ENCODE measurements around the gene TBCCD1.
"Not testable (repeated sequence)": the region's sequence is repeated elsewhere in the genome, so short reads cannot be mapped to it uniquely, and the experiment has no call there.

The TBCCD1 gene

GRCh38 chr3:186596568-186597287 lies 29.6 kb upstream of the TBCCD1 start:
- DNase-seq (ENCODE audit: low read depth): no peak

- no peak for DNase-seq (ENCODE audit: low read depth)
Measured at GRCh38 chr3:186594591-186595113, 27.5 kb upstream of the TBCCD1 start.

- DNase-seq (ENCODE audit: low read depth): no peak
Measured at GRCh38 chr3:186593862-186594261, 26.7 kb upstream of the TBCCD1 start.

GRCh38 chr3:186592682-186593081 lies 25.5 kb upstream of the TBCCD1 start:
- no peak for DNase-seq (ENCODE audit: low read depth)

GRCh38 chr3:186590580-186591295 lies 23.6 kb upstream of the TBCCD1 start:
- DNase-seq (ENCODE audit: low read depth): no peak

- no peak for DNase-seq (ENCODE audit: low read depth)
Measured at GRCh38 chr3:186589856-186590579, 22.9 kb upstream of the TBCCD1 start.

- no peak for DNase-seq (ENCODE audit: low read depth)
Measured at GRCh38 chr3:186589121-186589520, 22.0 kb upstream of the TBCCD1 start.

- no peak for DNase-seq (ENCODE audit: low read depth)
Measured at GRCh38 chr3:186588632-186589031, 21.5 kb upstream of the TBCCD1 start.

- DNase-seq (ENCODE audit: low read depth): no peak
Measured at GRCh38 chr3:186587183-186587582, 20.0 kb upstream of the TBCCD1 start.

- not testable (repeated sequence) for DNase-seq (ENCODE audit: low read depth)
Measured at GRCh38 chr3:186586245-186586644, 19.1 kb upstream of the TBCCD1 start.

GRCh38 chr3:186583831-186584230 lies 16.7 kb upstream of the TBCCD1 start:
- DNase-seq (ENCODE audit: low read depth): no peak

- no peak for DNase-seq (ENCODE audit: low read depth)
Measured at GRCh38 chr3:186582541-186582940, 15.4 kb upstream of the TBCCD1 start.

GRCh38 chr3:186580785-186581184 lies 13.6 kb upstream of the TBCCD1 start:
- DNase-seq (ENCODE audit: low read depth): no peak

- no peak for DNase-seq (ENCODE audit: low read depth)
Measured at GRCh38 chr3:186577521-186577920, 10.4 kb upstream of the TBCCD1 start.

GRCh38 chr3:186571644-186572013 lies 4.5 kb upstream of the TBCCD1 start:
- DNase-seq (ENCODE audit: low read depth): no peak

GRCh38 chr3:186570941-186571643 lies 4.0 kb upstream of the TBCCD1 start:
- no peak for DNase-seq (ENCODE audit: low read depth)

GRCh38 chr3:186570096-186570940 lies 3.2 kb upstream of the TBCCD1 start, which contains the start of gene DNAJB11:
DNAJB11 (plus strand) TSS chr3:186570720; CDS start chr3:186570898, 178 bp downstream.
- peak; percentile 100 for DNase-seq (ENCODE audit: low read depth)

- no peak for DNase-seq (ENCODE audit: low read depth)
Measured at GRCh38 chr3:186569779-186570095, 2.6 kb upstream of the TBCCD1 start.

- DNase-seq (ENCODE audit: low read depth): not testable (repeated sequence)
Measured at GRCh38 chr3:186569361-186569760, 2.2 kb upstream of the TBCCD1 start.

GRCh38 chr3:186566772-186567071 lies 417 bp downstream of the TBCCD1 start:
- no peak for DNase-seq (ENCODE audit: low read depth)

- DNase-seq (ENCODE audit: low read depth): no peak
Measured at GRCh38 chr3:186564586-186564985, 2.6 kb downstream of the TBCCD1 start.

Measured in stromal cell of bone marrow (primary cell).